ENCODE data around the gene GATA6. TPM values are rescaled to one million over a fixed set of nuclear protein-coding genes. Genes with fewer than 3 reads are reported as not detected.
"Not testable (repeated sequence)": the region's sequence is repeated elsewhere in the genome, so short reads cannot be mapped to it uniquely, and the experiment has no call there.

GATA6 gene
- total RNA-seq, 1 donor from 2014 or later: 22.1 TPM

DNA sequence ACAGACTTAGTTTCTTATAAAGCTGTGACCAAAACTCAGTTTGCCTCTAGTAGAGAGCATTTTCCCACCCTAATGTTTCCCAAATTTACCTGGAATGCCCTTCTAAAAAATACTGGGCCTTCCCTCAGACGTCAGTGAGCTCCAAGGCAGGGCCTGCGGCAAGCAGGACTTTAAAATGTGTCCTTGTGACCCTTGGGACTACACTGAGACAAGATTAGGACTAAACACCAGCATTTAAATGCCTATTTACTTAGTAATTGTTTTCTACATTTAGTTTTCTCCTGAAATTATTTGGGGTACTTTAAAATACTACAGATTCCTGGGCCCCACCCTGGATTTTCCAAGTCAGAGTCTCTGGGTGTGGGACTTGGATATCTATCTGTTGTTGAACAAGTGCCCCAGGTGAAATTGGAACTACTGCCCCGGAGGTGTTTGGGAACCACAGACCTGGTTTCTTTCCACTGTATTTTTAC lies 14.3 kb downstream of the GATA6 start:
- Histone ChIP-seq H3K4me3 (no peak overlapping the region), H3K9me3 (no peaks in the 10 kb centered on the region), H3K27ac (peak overlapping the region; percentile 48), H3K27me3 (ENCODE audit: low read depth) (no peaks in the 10 kb centered on the region), H3K36me3 (peaks cover 48% of the 10 kb centered on the region), H3K4me1 (peaks cover 47% of the 10 kb centered on the region)
- no peak for DNase-seq
- TF ChIP-seq, protein P1, sequence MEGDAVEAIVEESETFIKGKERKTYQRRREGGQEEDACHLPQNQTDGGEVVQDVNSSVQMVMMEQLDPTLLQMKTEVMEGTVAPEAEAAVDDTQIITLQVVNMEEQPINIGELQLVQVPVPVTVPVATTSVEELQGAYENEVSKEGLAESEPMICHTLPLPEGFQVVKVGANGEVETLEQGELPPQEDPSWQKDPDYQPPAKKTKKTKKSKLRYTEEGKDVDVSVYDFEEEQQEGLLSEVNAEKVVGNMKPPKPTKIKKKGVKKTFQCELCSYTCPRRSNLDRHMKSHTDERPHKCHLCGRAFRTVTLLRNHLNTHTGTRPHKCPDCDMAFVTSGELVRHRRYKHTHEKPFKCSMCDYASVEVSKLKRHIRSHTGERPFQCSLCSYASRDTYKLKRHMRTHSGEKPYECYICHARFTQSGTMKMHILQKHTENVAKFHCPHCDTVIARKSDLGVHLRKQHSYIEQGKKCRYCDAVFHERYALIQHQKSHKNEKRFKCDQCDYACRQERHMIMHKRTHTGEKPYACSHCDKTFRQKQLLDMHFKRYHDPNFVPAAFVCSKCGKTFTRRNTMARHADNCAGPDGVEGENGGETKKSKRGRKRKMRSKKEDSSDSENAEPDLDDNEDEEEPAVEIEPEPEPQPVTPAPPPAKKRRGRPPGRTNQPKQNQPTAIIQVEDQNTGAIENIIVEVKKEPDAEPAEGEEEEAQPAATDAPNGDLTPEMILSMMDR (IDR thresholded peaks at IDR 0.05): no peak
- intact Hi-C loops (cut with DNase I): no loop called here
- ATAC-seq: peak in 1 of 2 donors; percentile 46

DNA sequence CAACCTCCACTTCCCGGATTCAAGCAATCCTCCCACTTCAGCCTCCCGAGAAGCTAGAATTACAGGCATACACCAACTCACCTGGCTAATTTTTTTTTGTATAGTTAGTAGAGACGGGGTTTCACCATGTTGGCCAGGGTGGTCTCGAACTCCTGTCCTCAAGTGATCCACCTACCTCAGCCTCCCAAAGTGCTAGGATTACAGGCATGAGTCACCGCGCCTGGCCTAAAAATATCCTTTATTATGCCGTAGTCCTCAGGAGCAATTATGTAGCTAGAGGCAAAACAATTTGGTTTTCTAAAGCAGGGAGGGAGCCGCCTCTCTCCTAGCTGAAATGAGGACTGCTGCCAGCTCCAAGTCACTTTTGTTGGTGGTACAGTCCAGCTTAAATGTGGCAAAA lies 15.2 kb downstream of the GATA6 start:
- H3K27me3 ChIP-seq (ENCODE audit: low read depth); ATAC-seq; H3K27ac ChIP-seq; H3K4me3 ChIP-seq; H3K9me3 ChIP-seq; intact Hi-C loops (cut with DNase I); DNase-seq: not testable (repeated sequence)
- Histone ChIP-seq H3K36me3 (peaks cover 48% of the 10 kb centered on the region), H3K4me1 (peaks cover 50% of the 10 kb centered on the region)

DNA sequence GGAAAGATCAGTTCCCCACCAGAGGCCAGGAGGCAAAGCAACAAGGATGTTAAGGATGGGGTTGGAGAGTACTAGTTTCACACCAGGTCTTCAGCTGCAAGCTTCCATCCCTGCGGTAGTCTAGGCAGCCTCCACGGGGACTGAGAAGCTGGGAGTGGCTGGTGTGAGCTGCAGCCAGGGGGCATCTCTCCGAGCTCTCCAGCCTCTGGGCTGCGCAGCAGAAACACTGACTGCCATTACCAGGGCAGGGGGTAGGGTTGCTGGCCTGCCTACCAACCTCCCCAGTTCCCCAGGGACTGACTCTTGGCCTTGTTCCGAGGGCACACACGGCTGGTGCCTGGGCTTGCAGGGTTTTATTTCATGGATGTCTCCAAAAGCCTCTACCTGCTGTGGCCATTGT lies 15.9 kb downstream of the GATA6 start:
- ATAC-seq (peak in 1 of 2 donors; percentile 37), DNase-seq (no peak)
- Histone ChIP-seq H3K27me3 (ENCODE audit: low read depth) (no peaks in the 10 kb centered on the region), H3K27ac (peak overlapping the region; percentile 22), H3K4me3 (no peak overlapping the region), H3K36me3 (peaks cover 48% of the 10 kb centered on the region), H3K9me3 (no peaks in the 10 kb centered on the region), H3K4me1 (peaks cover 57% of the 10 kb centered on the region)
- TF ChIP-seq, protein P1 (IDR thresholded peaks at IDR 0.05): no peak
- intact Hi-C loops (cut with DNase I): no loop called here

DNA sequence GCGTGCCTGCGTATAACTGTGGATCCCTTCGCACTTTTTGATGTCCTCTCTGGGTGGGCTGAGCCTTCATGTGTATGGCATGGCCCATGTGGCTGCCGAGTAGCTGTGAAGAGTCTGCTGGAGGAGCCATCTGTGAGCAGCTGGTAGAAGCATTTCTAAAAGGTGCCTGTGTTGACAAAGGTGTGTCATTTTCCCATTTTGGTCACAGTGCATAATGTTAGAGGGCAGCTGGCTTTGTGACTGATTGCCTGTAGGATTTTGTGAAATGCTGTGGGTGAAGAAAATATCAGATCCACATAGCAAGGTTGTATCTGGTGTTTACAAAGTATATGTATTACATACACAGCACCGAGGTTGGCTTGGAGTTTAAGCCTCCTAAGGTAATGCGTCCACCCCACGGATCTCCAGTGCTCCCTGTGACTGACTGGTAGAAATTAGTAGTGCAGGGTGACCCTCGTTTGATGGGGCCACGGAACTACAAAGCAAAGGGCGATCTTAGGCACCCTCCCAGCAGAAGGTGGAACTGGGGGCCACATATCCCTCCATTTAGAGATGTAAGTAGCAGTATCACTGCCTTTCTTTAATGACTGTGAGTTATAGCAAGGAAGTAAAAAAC lies 16.5 kb downstream of the GATA6 start:
- intact Hi-C loops (cut with DNase I): no loop called here
- peaks cover 48% of the 10 kb centered on the region for H3K36me3 ChIP-seq
- ATAC-seq: peak; percentile 21
- H3K27me3 ChIP-seq (ENCODE audit: low read depth): no peaks in the 10 kb centered on the region
- H3K27ac ChIP-seq: peak overlapping the region; percentile 22
- TF ChIP-seq, protein P1 (IDR thresholded peaks at IDR 0.05): no peak
- H3K4me3 ChIP-seq: no peak overlapping the region
- H3K4me1 ChIP-seq: peaks cover 61% of the 10 kb centered on the region
- no peaks in the 10 kb centered on the region for H3K9me3 ChIP-seq
- DNase-seq: no peak

DNA sequence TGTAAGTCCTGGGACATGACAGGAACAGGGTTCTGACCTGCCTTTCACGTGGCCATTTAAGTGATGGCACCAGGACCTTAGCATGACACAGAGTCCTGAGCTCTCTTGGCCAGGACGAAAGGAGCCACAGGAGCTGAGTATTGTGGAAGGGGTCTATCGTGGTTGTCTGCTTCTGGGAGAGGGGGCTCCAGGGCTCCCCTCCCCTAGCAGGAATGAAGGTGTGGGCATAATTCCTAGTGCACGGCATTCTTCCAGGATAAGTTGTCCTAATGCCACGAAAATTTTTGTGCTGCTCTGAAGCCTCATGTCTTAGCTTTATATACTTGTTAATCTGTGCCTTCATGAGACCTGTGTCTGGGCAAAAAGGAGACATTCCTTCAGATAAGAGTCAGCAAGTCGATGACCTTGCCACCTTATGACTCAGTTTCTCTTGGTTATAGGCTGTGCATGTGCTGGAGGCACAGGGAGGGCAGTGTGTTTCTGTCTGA lies 17.1 kb downstream of the GATA6 start:
- Histone ChIP-seq H3K27me3 (ENCODE audit: low read depth) (no peaks in the 10 kb centered on the region), H3K36me3 (peaks cover 45% of the 10 kb centered on the region), H3K4me3 (no peak overlapping the region), H3K9me3 (no peaks in the 10 kb centered on the region), H3K27ac (peak overlapping the region; percentile 22), H3K4me1 (peaks cover 63% of the 10 kb centered on the region)
- TF ChIP-seq, protein P1 (IDR thresholded peaks at IDR 0.05): no peak
- DNase-seq (no peak), ATAC-seq (no peak)
- intact Hi-C loops (cut with DNase I): no loop called here

DNA sequence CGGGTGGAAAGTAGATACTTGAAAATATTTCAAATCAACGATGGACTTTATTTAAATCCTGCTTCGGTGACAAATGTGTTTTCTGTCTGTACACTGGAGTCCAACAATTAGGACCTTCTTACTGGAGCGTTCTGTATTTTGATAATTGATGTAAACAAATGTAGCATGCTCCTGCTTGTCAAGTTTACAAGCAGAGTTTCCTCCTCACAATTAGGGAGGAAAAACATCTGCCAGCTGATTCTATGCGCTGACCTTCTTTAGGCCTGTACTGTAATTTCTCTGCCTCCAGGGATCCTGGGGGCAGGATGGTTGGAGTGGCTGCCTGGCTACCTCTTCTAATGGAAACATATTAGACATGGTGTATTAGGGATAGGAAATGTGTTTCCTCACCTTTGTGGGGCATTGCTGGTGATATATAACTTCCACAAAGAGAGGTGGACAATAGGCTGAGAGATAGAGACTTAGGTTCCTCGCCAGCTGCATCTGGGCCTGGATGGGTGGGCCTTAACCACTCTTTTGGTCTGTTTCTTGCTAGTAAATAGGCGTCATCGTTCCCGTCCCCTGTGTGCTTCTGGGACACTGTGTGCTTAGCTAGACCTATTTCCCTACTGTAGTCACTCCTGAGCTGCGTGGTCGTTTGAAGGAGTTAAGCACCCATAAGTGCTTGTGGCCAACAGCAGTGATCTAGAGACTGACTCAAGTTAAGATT lies 19.3 kb downstream of the GATA6 start:
- peak; percentile 73 to 81 for ATAC-seq
- no peak for DNase-seq
- Histone ChIP-seq H3K9me3 (no peaks in the 10 kb centered on the region), H3K27ac (peak overlapping the region; percentile 76), H3K27me3 (ENCODE audit: low read depth) (no peaks in the 10 kb centered on the region), H3K4me3 (no peak overlapping the region), H3K36me3 (peaks cover 25% of the 10 kb centered on the region), H3K4me1 (peaks cover 76% of the 10 kb centered on the region)
- TF ChIP-seq, protein P1 (IDR thresholded peaks at IDR 0.05): no peak
- intact Hi-C loops (cut with DNase I): no loop called here

All from lower lobe of right lung (tissue), 2 donors.